OCI-LY3 (cell line): ENCODE results near the gene ELOB.

ENCODE experiments used
- H2AFZ ChIP-seq: fragments of 200-600, 300-600 bp; shearing (Covaris generic); 2 replicates; pipeline ENCODE4 v1.6.0; 2014; ENCODE audit warnings: antibody characterized with exemption, low read depth, low read length
- H3K27ac ChIP-seq: fragments of 200-600, 300-600 bp; sonication (generic); 2 replicates; pipeline ENCODE4 v1.5.1; 2014; ENCODE audit warnings: mild to moderate bottlenecking, low read length, moderate library complexity, mixed read lengths
- H3K27me3 ChIP-seq: fragments of 200-600, 300-600 bp; sonication (generic); 2 replicates; pipeline ENCODE4 v1.6.1; 2014; ENCODE audit warnings: low read depth, low read length, mixed read lengths
- H3K36me3 ChIP-seq: fragments of 200-600, 300-600 bp; sonication (generic); replicated peaks from 2 replicates; pipeline ENCODE3; 2014; ENCODE audit warnings: low read depth, low read length, mixed read lengths
- H3K4me1 ChIP-seq: fragments of 300-600, 200-600 bp; sonication (generic); 2 replicates; pipeline ENCODE4 v1.6.1; 2014; ENCODE audit warnings: low read length, mixed read lengths
- H3K4me2 ChIP-seq: fragments of 200-600, 300-600 bp; sonication (generic); 2 replicates; pipeline ENCODE4 v1.6.1; 2014; ENCODE audit warnings: low read length, mixed read lengths
- H3K4me3 ChIP-seq: fragments of 300-600, 200-600 bp; sonication (generic); 2 replicates; pipeline ENCODE4 v1.5.1; 2014; ENCODE audit warnings: antibody characterized with exemption, mild to moderate bottlenecking, low read length, moderate library complexity
- H3K79me2 ChIP-seq: fragments of 300-600, 200-600 bp; shearing (Covaris generic); 2 replicates; pipeline ENCODE4 v1.6.1; 2014; ENCODE audit warnings: mild to moderate bottlenecking, low read length, mixed read lengths
- H3K9ac ChIP-seq: fragments of 300-600, 200-600 bp; shearing (Covaris generic); 2 replicates; pipeline ENCODE4 v1.6.0; 2014; ENCODE audit warnings: mild to moderate bottlenecking, low read length, moderate library complexity
- H3K9me3 ChIP-seq: fragments of 200-600, 300-600 bp; shearing (Covaris generic); 2 replicates; pipeline ENCODE4 v1.6.1; 2014; ENCODE audit warnings: low read length, mixed read lengths; ENCODE audit not compliant: insufficient read depth
- H4K20me1 ChIP-seq: fragments of 200-600, 300-600 bp; sonication (generic); 2 replicates; pipeline ENCODE4 v1.6.1; 2016; ENCODE audit warnings: low read length, mixed read lengths; ENCODE audit not compliant: insufficient read depth
- CTCF ChIP-seq: fragments of 200-600, 300-600 bp; sonication (generic); IDR thresholded peaks from 2 replicates; pipeline ENCODE4 v1.5.1; 2014; ENCODE audit warnings: antibody characterized with exemption, low read length, low read depth
- EZH2phosphoT487 ChIP-seq: fragments of 200-600 bp; shearing (Covaris generic); IDR thresholded peaks from 2 replicates; pipeline ENCODE4 v1.6.1; 2018; ENCODE audit warnings: antibody characterized with exemption, mixed run types, low read depth

ELOB gene

GRCh38 chr16:2782583-2783351, 5.7 kb upstream of the ELOB start:
- TF ChIP-seq CTCF (no peak), EZH2phosphoT487 (no peak)
- Histone ChIP-seq H3K4me2 (no peak overlapping the region), H3K4me1 (peaks cover 8% of the 10 kb centered on the region; the same call in 1 of the 2 replicates), H4K20me1 (no peaks in the 10 kb centered on the region), H3K9ac (no peak overlapping the region), H3K9me3 (no peaks in the 10 kb centered on the region), H3K4me3 (no peak overlapping the region), H3K27me3 (no peaks in the 10 kb centered on the region), H3K36me3 (no peaks in the 10 kb centered on the region), H2AFZ (no peak overlapping the region), H3K27ac (no peak overlapping the region), H3K79me2 (peaks cover 12% of the 10 kb centered on the region)

- no peak overlapping the region for H2AFZ ChIP-seq
- H3K36me3 ChIP-seq, result no peaks in the 10 kb centered on the region
- peaks cover 35% of the 10 kb centered on the region for H3K79me2 ChIP-seq
- no peaks in the 10 kb centered on the region for H3K9me3 ChIP-seq
- peaks cover 18% of the 10 kb centered on the region; the same call in 1 of the 2 replicates for H3K4me1 ChIP-seq
- H4K20me1 ChIP-seq, result peaks cover 4% of the 10 kb centered on the region; the same call in 1 of the 2 replicates
- H3K27ac ChIP-seq, result no peak overlapping the region
- TF ChIP-seq CTCF, result no peak
- TF ChIP-seq EZH2phosphoT487, result no peak
- no peak overlapping the region for H3K4me2 ChIP-seq
- H3K27me3 ChIP-seq, result no peaks in the 10 kb centered on the region
- H3K9ac ChIP-seq, result no peak overlapping the region
- no peak overlapping the region for H3K4me3 ChIP-seq
Observed at GRCh38 chr16:2779978-2780898, 3.2 kb upstream of the ELOB start.

GRCh38 chr16:2779151-2779920, 2.3 kb upstream of the ELOB start:
- no peak overlapping the region for H3K4me2 ChIP-seq
- H3K36me3 ChIP-seq, result no peaks in the 10 kb centered on the region
- H4K20me1 ChIP-seq, result peaks cover 4% of the 10 kb centered on the region; the same call in 1 of the 2 replicates
- no peak overlapping the region for H3K4me3 ChIP-seq
- no peak overlapping the region for H3K9ac ChIP-seq
- peaks cover 18% of the 10 kb centered on the region; the same call in 1 of the 2 replicates for H3K4me1 ChIP-seq
- no peaks in the 10 kb centered on the region for H3K9me3 ChIP-seq
- H2AFZ ChIP-seq, result no peak overlapping the region
- TF ChIP-seq CTCF (no peak), EZH2phosphoT487 (no peak)
- peaks cover 39% of the 10 kb centered on the region for H3K79me2 ChIP-seq
- H3K27me3 ChIP-seq, result no peaks in the 10 kb centered on the region
- H3K27ac ChIP-seq, result no peak overlapping the region
